Activated B cell treated with CpG ODN at 0.5 μM for 24 hours (primary cell): Measurements from ENCODE around the gene RABGAP1L. TPM values are rescaled to one million over a fixed set of nuclear protein-coding genes. Genes with fewer than 3 reads are reported as not detected.

ENCODE experiments used
- ATAC-seq: fragments of 200-7000 bp; cut with Tn5 transposase; one replicate; pipeline ENCODE4 v1.10.0; 2021; ENCODE audit warnings: low read depth, mild to moderate bottlenecking, moderate library complexity
- CTCF ChIA-PET: fragments of 350-600 bp; sonication (Branson Sonifier 250); formaldehyde crosslinking; loops from one replicate; lab custom pipeline; 2021; ENCODE audit warnings: antibody characterized with exemption; lab: Charles Lee
- POLR2A ChIA-PET: fragments of 350-600 bp; sonication (Branson Sonifier 250); formaldehyde crosslinking; loops from one replicate; lab custom pipeline; 2021; ENCODE audit warnings: antibody characterized with exemption; lab: Charles Lee
- DNase-seq: peaks from one replicate; pipeline ENCODE4 v3.0.0; 2022
- H3K27ac Mint-ChIP-seq: one replicate; pipeline ENCODE4 v1.8.0; 2020; ENCODE audit warnings: mixed read lengths
- H3K27me3 Mint-ChIP-seq: one replicate; pipeline ENCODE4 v1.8.0; 2021; ENCODE audit warnings: mixed read lengths
- H3K36me3 Mint-ChIP-seq: one replicate; pipeline ENCODE4 v1.8.0; 2021; ENCODE audit warnings: low read depth, mixed read lengths
- H3K4me1 Mint-ChIP-seq: one replicate; pipeline ENCODE4 v1.8.0; 2021; ENCODE audit warnings: mixed read lengths
- H3K4me3 Mint-ChIP-seq: one replicate; pipeline ENCODE4 v1.8.0; 2020; ENCODE audit warnings: mild to moderate bottlenecking, mixed read lengths
- H3K9me3 Mint-ChIP-seq: one replicate; pipeline ENCODE4 v1.8.0; 2020; ENCODE audit warnings: mixed read lengths
- intact Hi-C: fragments of 100-400 bp; cut with micrococcal nuclease; formaldehyde crosslinking; loops from one replicate; pipeline ENCODE4 v1.15.1; 2024
- total RNA-seq: library from RNA; stranded (reverse); gene quantifications from 2 replicates; pipeline ENCODE4 v1.2.3, GENCODE V29; 2022
- TF ChIP-seq, protein P1 (sequence below): fragments of 200-600 bp; IDR thresholded peaks from one replicate; pipeline ENCODE4 v1.8.0; 2022; ENCODE audit warnings: antibody characterized with exemption, mild to moderate bottlenecking

RABGAP1L gene
- 103 and 126 TPM in 2 replicates for total RNA-seq

GRCh38 chr1:174159252-174160108 is at the start of gene RABGAP1L:
Gene RABGAP1L (plus strand): TSS chr1:174159520.
- POLR2A ChIA-PET: interaction anchor here (0.6 to 2.2 kb wide), 12 partner anchors 9 to 742 kb away, joined by 3 to 15 read pairs (median 6); partner anchors contain the start of gene RC3H1

GRCh38 chr1:174110053-174110452 is 49.3 kb upstream of the RABGAP1L start:
- ChIA-PET POLR2A (no interaction called here), CTCF (no interaction called here)
- no peaks in the 10 kb centered on the region for H3K27me3 Mint-ChIP-seq
- no peak for DNase-seq
- peak overlapping the region; percentile 55 for H3K4me3 Mint-ChIP-seq
- H3K36me3 Mint-ChIP-seq: no peaks in the 10 kb centered on the region
- TF ChIP-seq, protein P1, sequence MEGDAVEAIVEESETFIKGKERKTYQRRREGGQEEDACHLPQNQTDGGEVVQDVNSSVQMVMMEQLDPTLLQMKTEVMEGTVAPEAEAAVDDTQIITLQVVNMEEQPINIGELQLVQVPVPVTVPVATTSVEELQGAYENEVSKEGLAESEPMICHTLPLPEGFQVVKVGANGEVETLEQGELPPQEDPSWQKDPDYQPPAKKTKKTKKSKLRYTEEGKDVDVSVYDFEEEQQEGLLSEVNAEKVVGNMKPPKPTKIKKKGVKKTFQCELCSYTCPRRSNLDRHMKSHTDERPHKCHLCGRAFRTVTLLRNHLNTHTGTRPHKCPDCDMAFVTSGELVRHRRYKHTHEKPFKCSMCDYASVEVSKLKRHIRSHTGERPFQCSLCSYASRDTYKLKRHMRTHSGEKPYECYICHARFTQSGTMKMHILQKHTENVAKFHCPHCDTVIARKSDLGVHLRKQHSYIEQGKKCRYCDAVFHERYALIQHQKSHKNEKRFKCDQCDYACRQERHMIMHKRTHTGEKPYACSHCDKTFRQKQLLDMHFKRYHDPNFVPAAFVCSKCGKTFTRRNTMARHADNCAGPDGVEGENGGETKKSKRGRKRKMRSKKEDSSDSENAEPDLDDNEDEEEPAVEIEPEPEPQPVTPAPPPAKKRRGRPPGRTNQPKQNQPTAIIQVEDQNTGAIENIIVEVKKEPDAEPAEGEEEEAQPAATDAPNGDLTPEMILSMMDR: no peak
- H3K27ac Mint-ChIP-seq: peak overlapping the region; percentile 57
- peaks cover 17% of the 10 kb centered on the region for H3K4me1 Mint-ChIP-seq
- intact Hi-C loops: no loop called here
- ATAC-seq: no peak
- H3K9me3 Mint-ChIP-seq: no peaks in the 10 kb centered on the region

More at GRCh38 chr1:174159252-174160108, at the start of gene RABGAP1L:
- peak within 1 kb of the TSS; percentile 96 for H3K4me3 Mint-ChIP-seq
- H3K27me3 Mint-ChIP-seq: no peaks in the 10 kb centered on the region
- intact Hi-C loops: loop anchor here (1.0 to 10.0 kb wide), 15 partner anchors 9 to 1975 kb away; partner anchors contain the start of genes CACYBP, CENPL, DARS2 and PRDX6
- CTCF ChIA-PET: no interaction called here
- no peaks in the 10 kb centered on the region for H3K9me3 Mint-ChIP-seq
- ATAC-seq (peak; percentile 84), DNase-seq (peak; percentile 88)
- TF ChIP-seq, protein P1: no peak
- peak within 1 kb of the TSS; percentile 99 for H3K27ac Mint-ChIP-seq
- peaks cover 12% of the 10 kb centered on the region for H3K36me3 Mint-ChIP-seq
- peaks cover 72% of the 10 kb centered on the region for H3K4me1 Mint-ChIP-seq

GRCh38 chr1:174112489-174113162 is 46.7 kb upstream of the RABGAP1L start:
- Mint-ChIP-seq H3K27me3 (no peaks in the 10 kb centered on the region), H3K27ac (no peak overlapping the region), H3K36me3 (no peaks in the 10 kb centered on the region), H3K4me1 (peaks cover 17% of the 10 kb centered on the region), H3K9me3 (no peaks in the 10 kb centered on the region), H3K4me3 (no peak overlapping the region)
- ChIA-PET POLR2A (no interaction called here), CTCF (no interaction called here)
- DNase-seq: no peak
- ATAC-seq: no peak
- TF ChIP-seq, protein P1: no peak
- intact Hi-C loops: no loop called here

DNA sequence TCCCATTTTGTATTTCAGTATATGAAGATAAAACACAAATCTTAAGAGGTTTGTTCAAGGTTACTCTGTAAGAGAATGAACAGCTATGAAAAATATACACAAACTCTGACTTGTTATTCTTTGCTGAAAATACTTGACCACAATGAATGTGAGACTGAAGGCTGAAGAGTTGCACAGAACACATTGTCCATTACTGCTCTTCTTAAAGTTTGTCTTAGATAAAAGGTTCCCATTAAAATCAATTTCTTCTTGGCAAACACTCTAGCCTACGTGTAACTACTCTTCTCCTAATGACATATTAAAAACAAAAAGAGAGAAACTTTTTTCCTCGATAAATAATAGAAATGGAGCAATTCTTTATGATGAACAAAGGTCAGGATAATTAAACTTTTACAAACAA is 45.2 kb upstream of the RABGAP1L start:
- no peaks in the 10 kb centered on the region for H3K27me3 Mint-ChIP-seq
- H3K27ac Mint-ChIP-seq: no peak overlapping the region
- DNase-seq (no peak), ATAC-seq (no peak)
- no peaks in the 10 kb centered on the region for H3K36me3 Mint-ChIP-seq
- intact Hi-C loops: no loop called here
- no peaks in the 10 kb centered on the region for H3K9me3 Mint-ChIP-seq
- TF ChIP-seq, protein P1: no peak
- ChIA-PET CTCF (interaction anchor here (0.8 kb wide), 1 partner anchor 41 kb away, joined by 3 read pairs; no protein-coding TSS in a partner anchor), POLR2A (interaction anchor here (1.0 kb wide), 1 partner anchor 52 kb away, joined by 3 read pairs; no protein-coding TSS in a partner anchor)
- peaks cover 17% of the 10 kb centered on the region for H3K4me1 Mint-ChIP-seq
- no peak overlapping the region for H3K4me3 Mint-ChIP-seq
